KMS-11 (cell line): ENCODE data around the gene PLET1.
A peak's percentile ranks its signal among the peaks of the same experiment; 100 is the strongest.

Experiments
- H2AFZ ChIP-seq: fragments of 200-600 bp; sonication (generic); 2 replicates; pipeline ENCODE4 v1.6.1; 2016; ENCODE audit warnings: antibody characterized with exemption, mixed run types, low read depth
- H3K27ac ChIP-seq: fragments of 200-600 bp; sonication (generic); 2 replicates; pipeline ENCODE4 v1.6.1; 2016; ENCODE audit warnings: mild to moderate bottlenecking, mixed run types
- H3K27me3 ChIP-seq: fragments of 200-600 bp; sonication (generic); 2 replicates; pipeline ENCODE4 v1.6.1; 2017; ENCODE audit warnings: mild to moderate bottlenecking, low read depth, mixed run types, moderate library complexity; ENCODE audit not compliant: insufficient read depth
- H3K36me3 ChIP-seq: fragments of 200-600 bp; sonication (generic); 2 replicates; pipeline ENCODE4 v1.6.1; 2017; ENCODE audit warnings: mild to moderate bottlenecking, mixed run types; ENCODE audit not compliant: insufficient read depth
- H3K4me1 ChIP-seq: fragments of 200-600 bp; sonication (generic); 2 replicates; pipeline ENCODE4 v1.6.1; 2016; ENCODE audit warnings: mild to moderate bottlenecking, low read depth, mixed run types; ENCODE audit not compliant: poor library complexity, severe bottlenecking
- H3K4me2 ChIP-seq: fragments of 200-600 bp; sonication (generic); 2 replicates; pipeline ENCODE4 v1.7.0; 2016; ENCODE audit warnings: mild to moderate bottlenecking, mixed run types
- H3K4me3 ChIP-seq: fragments of 200-600 bp; sonication (generic); IDR thresholded peaks from 2 replicates; pipeline ENCODE4 v1.6.1; 2017; ENCODE audit warnings: low read depth, low read length, mixed read lengths; ENCODE audit not compliant: insufficient read depth
- H3K79me2 ChIP-seq: fragments of 200-600 bp; sonication (generic); 2 replicates; pipeline ENCODE4 v1.6.1; 2016; ENCODE audit warnings: low read depth, mixed run types; ENCODE audit not compliant: insufficient read depth
- H3K9ac ChIP-seq: fragments of 200-600 bp; sonication (generic); 2 replicates; pipeline ENCODE4 v1.6.1; 2016; ENCODE audit warnings: mild to moderate bottlenecking, mixed run types
- H4K20me1 ChIP-seq: fragments of 200-600 bp; sonication (generic); 2 replicates; pipeline ENCODE4 v1.6.1; 2016; ENCODE audit warnings: mild to moderate bottlenecking, mixed run types; ENCODE audit not compliant: insufficient read depth
- CTCF ChIP-seq: fragments of 200-600 bp; sonication (generic); conservative IDR thresholded peaks from 2 replicates; pipeline ENCODE4 v1.6.1; 2017; ENCODE audit warnings: low read depth, mild to moderate bottlenecking, antibody characterized with exemption, low read length, moderate library complexity, mixed read lengths

PLET1 gene

GRCh38 chr11:112219476-112220232 is 41.0 kb downstream of the PLET1 start:
- Histone ChIP-seq H4K20me1 (no peaks in the 10 kb centered on the region), H3K4me1 (no peaks in the 10 kb centered on the region)

GRCh38 chr11:112216561-112217105 is 44.0 kb downstream of the PLET1 start:
- Histone ChIP-seq H3K4me2 (no peak overlapping the region), H2AFZ (no peak overlapping the region)

More at GRCh38 chr11:112219476-112220232, 41.0 kb downstream of the PLET1 start:
- H3K79me2 ChIP-seq, result no peaks in the 10 kb centered on the region
- TF ChIP-seq CTCF, result peak; percentile 63
- H3K36me3 ChIP-seq, result no peaks in the 10 kb centered on the region
- H2AFZ ChIP-seq, result peak overlapping the region; percentile 41; the same call in 1 of the 2 replicates
- H3K27ac ChIP-seq, result no peak overlapping the region
- H3K4me2 ChIP-seq, result no peak overlapping the region
- no peak overlapping the region for H3K4me3 ChIP-seq
- no peaks in the 10 kb centered on the region for H3K27me3 ChIP-seq
- no peak overlapping the region for H3K9ac ChIP-seq

GRCh38 chr11:112215621-112216020 is 45.0 kb downstream of the PLET1 start:
- no peak overlapping the region for H2AFZ ChIP-seq
- no peaks in the 10 kb centered on the region for H3K36me3 ChIP-seq
- no peak overlapping the region for H3K4me3 ChIP-seq
- no peaks in the 10 kb centered on the region for H3K27me3 ChIP-seq
- H3K9ac ChIP-seq, result no peak overlapping the region
- H3K4me1 ChIP-seq, result no peaks in the 10 kb centered on the region
- H3K4me2 ChIP-seq, result no peak overlapping the region
- no peaks in the 10 kb centered on the region for H4K20me1 ChIP-seq
- no peak for TF ChIP-seq CTCF
- H3K27ac ChIP-seq, result no peak overlapping the region
- no peaks in the 10 kb centered on the region for H3K79me2 ChIP-seq

More at GRCh38 chr11:112216561-112217105, 44.0 kb downstream of the PLET1 start:
- no peaks in the 10 kb centered on the region for H4K20me1 ChIP-seq
- no peaks in the 10 kb centered on the region for H3K79me2 ChIP-seq
- no peak for TF ChIP-seq CTCF
- H3K4me3 ChIP-seq, result no peak overlapping the region
- no peaks in the 10 kb centered on the region for H3K4me1 ChIP-seq
- no peaks in the 10 kb centered on the region for H3K36me3 ChIP-seq
- no peak overlapping the region for H3K9ac ChIP-seq
- H3K27ac ChIP-seq, result no peak overlapping the region
- H3K27me3 ChIP-seq, result no peaks in the 10 kb centered on the region

GRCh38 chr11:112213753-112214152 is 46.9 kb downstream of the PLET1 start:
- no peaks in the 10 kb centered on the region for H3K27me3 ChIP-seq
- H3K27ac ChIP-seq, result no peak overlapping the region
- H3K4me1 ChIP-seq, result no peaks in the 10 kb centered on the region
- no peak overlapping the region for H3K9ac ChIP-seq
- no peak for TF ChIP-seq CTCF
- no peaks in the 10 kb centered on the region for H4K20me1 ChIP-seq
- H3K79me2 ChIP-seq, result no peaks in the 10 kb centered on the region
- no peak overlapping the region for H3K4me3 ChIP-seq
- no peaks in the 10 kb centered on the region for H3K36me3 ChIP-seq
- H3K4me2 ChIP-seq, result no peak overlapping the region
- H2AFZ ChIP-seq, result no peak overlapping the region
